Measurements from ENCODE around the gene CLEC12A.
"Not testable (repeated sequence)": the region's sequence is repeated elsewhere in the genome, so short reads cannot be mapped to it uniquely, and the experiment has no call there.

Gene CLEC12A

GRCh38 chr12:9971181-9971580 lies at the start of gene CLEC12A:
Gene CLEC12A, plus strand, starts transcription at chr12:9971409. Its CDS starts 188 bp downstream, at chr12:9971597.
- ATAC-seq: no peak

- ATAC-seq: no peak
Measured at GRCh38 chr12:9922429-9922828, 48.8 kb upstream of the CLEC12A start.

- ATAC-seq: peak in 1 of 2 donors; percentile 49
Measured at GRCh38 chr12:9925705-9926393, 45.4 kb upstream of the CLEC12A start.

GRCh38 chr12:9926876-9927275 lies 44.3 kb upstream of the CLEC12A start:
- no peak for ATAC-seq

- no peak for ATAC-seq
Measured at GRCh38 chr12:9928607-9929006, 42.6 kb upstream of the CLEC12A start.

- ATAC-seq: no peak
Measured at GRCh38 chr12:9931245-9931644, 40.0 kb upstream of the CLEC12A start.

- no peak for ATAC-seq
Measured at GRCh38 chr12:9932270-9932669, 38.9 kb upstream of the CLEC12A start, which contains the start of gene CLEC2A. Gene CLEC2A, minus strand, starts transcription at chr12:9932370. Its CDS starts 41 bp downstream, at chr12:9932329.

GRCh38 chr12:9933958-9934357 lies 37.3 kb upstream of the CLEC12A start:
- ATAC-seq: no peak

- ATAC-seq: no peak
Measured at GRCh38 chr12:9935026-9935425, 36.2 kb upstream of the CLEC12A start.

GRCh38 chr12:9936591-9936990 lies 34.6 kb upstream of the CLEC12A start:
- ATAC-seq: no peak

GRCh38 chr12:9940375-9940774 lies 30.8 kb upstream of the CLEC12A start:
- ATAC-seq: no peak

GRCh38 chr12:9941838-9942237 lies 29.4 kb upstream of the CLEC12A start:
- ATAC-seq: no peak

GRCh38 chr12:9943240-9943639 lies 28.0 kb upstream of the CLEC12A start:
- ATAC-seq: peak; percentile 28 to 58

GRCh38 chr12:9944391-9944790 lies 26.8 kb upstream of the CLEC12A start:
- ATAC-seq: no peak

- no peak for ATAC-seq
Measured at GRCh38 chr12:9947674-9948073, 23.5 kb upstream of the CLEC12A start.

- ATAC-seq: peak; percentile 90 to 97
Measured at GRCh38 chr12:9948606-9949296, 22.5 kb upstream of the CLEC12A start.

GRCh38 chr12:9951026-9951675 lies 20.1 kb upstream of the CLEC12A start:
- ATAC-seq: peak; percentile 42 to 43

GRCh38 chr12:9952954-9953729 lies 18.1 kb upstream of the CLEC12A start:
- ATAC-seq: not testable (repeated sequence)

- ATAC-seq: no peak
Measured at GRCh38 chr12:9957834-9958233, 13.4 kb upstream of the CLEC12A start.

- ATAC-seq: no peak
Measured at GRCh38 chr12:9960590-9960989, 10.6 kb upstream of the CLEC12A start.

- no peak for ATAC-seq
Measured at GRCh38 chr12:9961106-9961505, 10.1 kb upstream of the CLEC12A start.

GRCh38 chr12:9961901-9962300 lies 9.3 kb upstream of the CLEC12A start:
- ATAC-seq: no peak

- ATAC-seq: no peak
Measured at GRCh38 chr12:9969673-9970072, 1.5 kb upstream of the CLEC12A start.
